Astrocyte (in vitro differentiated cells and primary cell): ENCODE results near the gene RHBDL1. TPM values are rescaled to one million over a fixed set of nuclear protein-coding genes. Genes with fewer than 3 reads are reported as not detected.
A peak's percentile ranks its signal among the peaks of the same experiment; 100 is the strongest.

Experiments
- DNase-seq: peaks from one replicate; pipeline ENCODE4 v3.0.0-alpha.2; 2010; ENCODE audit warnings: low read depth
- FAIRE-seq: peaks from 2 replicates; lab custom pipeline; 2011; peaks lifted over from hg19 to GRCh38; lab: Jason Lieb, UNC
- H2AFZ ChIP-seq: 2 replicates; pipeline ENCODE4 v1.6.0; 2012; ENCODE audit warnings: low read depth, low read length, inconsistent platforms
- H3K27ac ChIP-seq: 2 replicates; pipeline ENCODE4 v1.5.1; 2011; ENCODE audit warnings: low read depth, low read length, inconsistent platforms
- H3K27me3 ChIP-seq: 2 replicates; pipeline ENCODE4 v1.6.0; 2011; ENCODE audit warnings: low read length, inconsistent platforms; ENCODE audit not compliant: insufficient read depth
- H3K36me3 ChIP-seq: 2 replicates; pipeline ENCODE4 v1.5.1; 2011; ENCODE audit warnings: low read length, inconsistent platforms; ENCODE audit not compliant: insufficient read depth
- H3K4me1 ChIP-seq: 2 replicates; pipeline ENCODE4 v1.5.1; 2011; ENCODE audit warnings: low read length, inconsistent platforms; ENCODE audit not compliant: insufficient read depth
- H3K4me2 ChIP-seq: 2 replicates; pipeline ENCODE4 v1.6.0; 2012; ENCODE audit warnings: low read length, inconsistent platforms
- H3K4me3 ChIP-seq: 2 replicates; pipeline ENCODE4 v1.5.1; 2011; ENCODE audit warnings: low read depth, mild to moderate bottlenecking, low read length, inconsistent platforms; ENCODE audit not compliant: insufficient read depth
- H3K79me2 ChIP-seq: 2 replicates; pipeline ENCODE4 v1.6.0; 2012; ENCODE audit warnings: mild to moderate bottlenecking, low read length, inconsistent platforms; ENCODE audit not compliant: insufficient read depth
- H3K9ac ChIP-seq: 2 replicates; pipeline ENCODE4 v1.6.0; 2012; ENCODE audit warnings: mild to moderate bottlenecking, low read length, inconsistent platforms
- H3K9me3 ChIP-seq: 2 replicates; pipeline ENCODE4 v1.5.1; 2012; ENCODE audit warnings: low read depth, mild to moderate bottlenecking, low read length, inconsistent platforms; ENCODE audit not compliant: insufficient read depth
- H4K20me1 ChIP-seq: 2 replicates; pipeline ENCODE4 v1.6.0; 2012; ENCODE audit warnings: low read length, inconsistent platforms; ENCODE audit not compliant: insufficient read depth
- H3K27ac Mint-ChIP-seq: one replicate; pipeline ENCODE4 v1.8.0; 2021; ENCODE audit warnings: mild to moderate bottlenecking, mixed read lengths; ENCODE audit not compliant: unreplicated experiment
- H3K27me3 Mint-ChIP-seq: one replicate; pipeline ENCODE4 v1.8.0; 2021; ENCODE audit warnings: low read depth, mixed read lengths; ENCODE audit not compliant: unreplicated experiment
- H3K36me3 Mint-ChIP-seq: one replicate; pipeline ENCODE4 v1.8.0; 2021; ENCODE audit warnings: low read depth, mixed read lengths; ENCODE audit not compliant: unreplicated experiment
- H3K4me1 Mint-ChIP-seq: one replicate; pipeline ENCODE4 v1.8.0; 2021; ENCODE audit warnings: low read depth, mixed read lengths; ENCODE audit not compliant: unreplicated experiment
- H3K4me3 Mint-ChIP-seq: one replicate; pipeline ENCODE4 v1.8.0; 2021; ENCODE audit warnings: mild to moderate bottlenecking, moderate library complexity, mixed read lengths; ENCODE audit not compliant: unreplicated experiment
- H3K9me3 Mint-ChIP-seq: one replicate; pipeline ENCODE4 v1.8.0; 2021; ENCODE audit warnings: mild to moderate bottlenecking, mixed read lengths; ENCODE audit not compliant: unreplicated experiment
- CTCF ChIP-seq: IDR thresholded peaks from 2 replicates; pipeline ENCODE4 v1.5.1; 2011; ENCODE audit warnings: low read depth, mild to moderate bottlenecking, inconsistent platforms, low read length, moderate library complexity; ENCODE audit not compliant: insufficient read depth
- EZH2 ChIP-seq: IDR thresholded peaks from 2 replicates; pipeline ENCODE4 v1.6.1; 2012; ENCODE audit warnings: mild to moderate bottlenecking, low read length, inconsistent platforms; ENCODE audit not compliant: insufficient read depth
- total RNA-seq: library from RNA; stranded (reverse); gene quantifications from 2 replicates; pipeline ENCODE4 v1.2.1, GENCODE V29; 2021

Gene RHBDL1
- total RNA-seq, 1 donor from 2014 or later = 4.9 TPM

- peaks cover 35% of the 10 kb centered on the region for H3K79me2 ChIP-seq
- H3K36me3 ChIP-seq = no peaks in the 10 kb centered on the region
- no peak overlapping the region for H3K27ac ChIP-seq
- H3K9me3 ChIP-seq = no peaks in the 10 kb centered on the region
- no peaks in the 10 kb centered on the region for H3K27me3 ChIP-seq
- Mint-ChIP-seq H3K4me1 (peaks cover 2% of the 10 kb centered on the region), H3K36me3 (no peaks in the 10 kb centered on the region), H3K9me3 (no peaks in the 10 kb centered on the region), H3K27me3 (no peaks in the 10 kb centered on the region), H3K27ac (no peak overlapping the region), H3K4me3 (no peak overlapping the region)
- peaks cover 11% of the 10 kb centered on the region for H3K4me1 ChIP-seq
- DNase-seq (no peak), FAIRE-seq (no peak)
- peaks cover 59% of the 10 kb centered on the region for H4K20me1 ChIP-seq
- H3K4me2 ChIP-seq = no peak overlapping the region
- TF ChIP-seq CTCF (no peak), EZH2 (no peak)
- no peak overlapping the region for H3K9ac ChIP-seq
- no peak overlapping the region for H3K4me3 ChIP-seq
- H2AFZ ChIP-seq = no peak overlapping the region
These were observed 3.9 kb upstream of the RHBDL1 start for GRCh38 chr16:671353-672131.

- no peak overlapping the region for H3K4me3 Mint-ChIP-seq
- peaks cover 2% of the 10 kb centered on the region for H3K36me3 Mint-ChIP-seq
- Histone ChIP-seq H3K36me3 (no peaks in the 10 kb centered on the region), H3K9ac (no peak overlapping the region), H2AFZ (no peak overlapping the region), H3K4me3 (no peak overlapping the region), H3K79me2 (peaks cover 35% of the 10 kb centered on the region), H3K27ac (no peak overlapping the region), H3K27me3 (no peaks in the 10 kb centered on the region), H4K20me1 (peaks cover 59% of the 10 kb centered on the region), H3K4me1 (peaks cover 11% of the 10 kb centered on the region), H3K9me3 (no peaks in the 10 kb centered on the region), H3K4me2 (no peak overlapping the region)
- peaks cover 2% of the 10 kb centered on the region for H3K4me1 Mint-ChIP-seq
- no peak for TF ChIP-seq EZH2
- no peak for TF ChIP-seq CTCF
- no peaks in the 10 kb centered on the region for H3K27me3 Mint-ChIP-seq
- no peaks in the 10 kb centered on the region for H3K9me3 Mint-ChIP-seq
- DNase-seq = no peak
- no peak for FAIRE-seq
- no peak overlapping the region for H3K27ac Mint-ChIP-seq
These were observed 3.1 kb upstream of the RHBDL1 start for GRCh38 chr16:672371-672770.

GRCh38 chr16:672851-673250 lies 2.6 kb upstream of the RHBDL1 start:
- Mint-ChIP-seq H3K36me3 (peaks cover 2% of the 10 kb centered on the region), H3K4me1 (peaks cover 2% of the 10 kb centered on the region), H3K27ac (peak overlapping the region; percentile 26), H3K4me3 (no peak overlapping the region), H3K27me3 (no peaks in the 10 kb centered on the region), H3K9me3 (no peaks in the 10 kb centered on the region)
- Histone ChIP-seq H3K4me3 (no peak overlapping the region), H3K79me2 (peaks cover 35% of the 10 kb centered on the region), H3K27me3 (no peaks in the 10 kb centered on the region), H3K9me3 (no peaks in the 10 kb centered on the region), H2AFZ (no peak overlapping the region), H3K4me2 (no peak overlapping the region), H3K4me1 (peaks cover 11% of the 10 kb centered on the region), H3K9ac (no peak overlapping the region), H4K20me1 (peaks cover 59% of the 10 kb centered on the region), H3K36me3 (no peaks in the 10 kb centered on the region), H3K27ac (no peak overlapping the region)
- no peak for FAIRE-seq
- no peak for DNase-seq
- TF ChIP-seq CTCF = no peak
- TF ChIP-seq EZH2 = no peak
